Measurements from ENCODE around the gene KCNS1.

- no peak for TF ChIP-seq REST (IDR thresholded peaks at IDR 0.05; ENCODE audit: low read depth)
- no peak for TF ChIP-seq FOXM1 (IDR thresholded peaks at IDR 0.05; ENCODE audit: borderline replicate concordance, low read depth)
- TF ChIP-seq MAX (IDR thresholded peaks at IDR 0.05): no peak
- TF ChIP-seq TAF1 (IDR thresholded peaks at IDR 0.05; ENCODE audit: low read depth): no peak
- no peak for TF ChIP-seq YY1 (IDR thresholded peaks at IDR 0.05; ENCODE audit: low read depth)
- no peak for TF ChIP-seq EP300 (IDR thresholded peaks at IDR 0.05; ENCODE audit: borderline replicate concordance)
- no peak for TF ChIP-seq CEBPB (IDR thresholded peaks at IDR 0.05)
- no peak for TF ChIP-seq USF1 (IDR thresholded peaks at IDR 0.05)
- TF ChIP-seq EGR1 (IDR thresholded peaks at IDR 0.05): no peak
- no peak for TF ChIP-seq RAD21 (IDR thresholded peaks at IDR 0.05; ENCODE audit: low read depth)
- TF ChIP-seq CREB1 (IDR thresholded peaks at IDR 0.05; ENCODE audit: low read depth): no peak
- no peak for TF ChIP-seq TCF12 (IDR thresholded peaks at IDR 0.05; ENCODE audit: low read depth)
- no peak for TF ChIP-seq ZBTB7A (IDR thresholded peaks at IDR 0.05; ENCODE audit: low read depth)
- TF ChIP-seq TEAD4 (IDR thresholded peaks at IDR 0.05): no peak
Measured at GRCh38 chr20:45149062-45149461, 48.1 kb upstream of the KCNS1 start.
